HG03045 (cell line): ENCODE results near the gene NOXO1.
"Not testable (repeated sequence)": the region's sequence is repeated elsewhere in the genome, so short reads cannot be mapped to it uniquely, and the experiment has no call there.

Experiments used
- ATAC-seq: cut with Tn5 transposase; IDR thresholded peaks from one replicate; pipeline ENCODE4 v1.9.1; 2021; ENCODE audit warnings: mild to moderate bottlenecking, moderate library complexity; ENCODE audit not compliant: unreplicated experiment

The NOXO1 gene

DNA sequence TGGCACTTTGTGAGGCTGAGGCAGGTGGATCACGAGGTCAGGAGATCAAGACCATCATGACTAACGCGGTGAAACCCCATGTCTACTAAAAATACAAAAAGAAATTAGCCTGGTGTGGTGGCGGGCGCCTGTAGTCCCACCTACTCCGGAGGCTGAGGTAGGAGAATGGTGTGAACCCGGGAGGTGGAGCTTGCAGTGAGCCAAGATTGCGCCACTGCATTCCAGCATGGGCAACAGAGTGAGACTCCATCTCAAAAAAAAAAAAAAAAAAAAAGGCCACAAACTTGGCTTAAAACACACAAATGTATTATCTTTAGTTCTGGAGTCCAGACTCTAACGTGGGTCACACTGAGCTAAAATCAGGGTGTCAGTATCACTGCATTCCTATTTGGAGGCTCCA lies 30.5 kb upstream of the NOXO1 start:
- ATAC-seq: not testable (repeated sequence)

DNA sequence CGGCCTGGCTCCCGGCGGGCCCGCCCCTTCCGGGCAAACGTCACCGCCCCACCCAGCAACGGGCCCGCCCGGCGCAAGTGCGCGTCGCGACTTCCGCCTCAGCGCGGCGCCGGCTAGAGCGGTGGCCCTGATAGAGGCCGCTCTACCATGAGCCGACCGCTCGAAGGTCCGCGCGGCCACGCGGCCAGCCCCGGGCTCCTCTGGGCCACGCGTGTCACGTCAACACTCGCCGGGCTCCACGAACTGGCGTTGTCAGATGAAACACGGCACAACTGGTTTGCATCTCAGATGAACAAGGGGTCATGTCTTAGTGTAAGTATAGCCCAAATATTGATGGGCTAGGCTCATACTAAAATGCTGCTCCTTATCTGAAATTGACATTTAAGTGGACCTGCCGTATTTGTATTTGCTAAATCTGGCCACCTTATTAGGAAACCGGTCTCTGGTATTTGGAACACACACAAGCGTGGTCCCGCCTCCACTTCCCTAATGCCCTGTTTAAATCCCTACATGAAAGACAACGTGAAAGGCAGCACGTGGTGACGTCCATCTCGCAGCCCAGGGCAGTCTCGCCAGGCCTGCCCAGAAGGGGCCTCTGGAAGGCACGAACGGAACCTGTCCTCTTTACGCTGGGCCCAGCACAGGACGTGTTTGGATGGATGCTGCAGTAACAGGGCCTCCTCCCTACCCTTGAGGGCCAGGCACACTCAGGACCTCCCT lies 28.7 kb upstream of the NOXO1 start, which contains the start of gene ZNF598:
Gene ZNF598 (minus strand): TSS at position 31 of the 720 bp plus-strand sequence.
- peak; percentile 81 for ATAC-seq

DNA sequence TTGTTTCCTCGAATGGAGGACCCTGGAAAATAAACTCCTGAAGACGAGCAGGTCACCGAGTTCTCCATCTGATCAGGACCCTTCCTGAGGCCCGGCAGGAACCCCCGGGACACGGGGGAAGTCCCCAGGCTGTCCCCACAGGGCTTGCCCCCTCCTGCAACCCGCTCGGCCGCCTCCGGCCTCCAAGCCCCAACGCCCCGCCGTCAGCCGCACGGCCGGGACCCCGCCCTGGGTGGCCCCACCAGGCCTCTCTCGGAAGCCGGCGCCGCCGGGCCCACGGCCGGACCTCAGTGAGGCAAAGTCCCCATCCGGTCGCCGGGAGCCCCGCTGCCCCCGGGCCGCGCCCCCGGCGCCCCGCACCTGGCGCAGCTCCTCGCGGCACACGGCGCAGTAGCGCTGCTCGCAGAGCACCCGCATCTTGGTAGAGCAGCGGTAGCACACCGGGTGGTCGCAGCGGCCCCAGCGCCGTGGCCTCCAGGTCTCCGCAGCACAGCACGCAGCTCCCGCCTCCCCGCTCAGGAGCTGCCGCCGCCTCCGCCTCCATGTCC lies 28.0 kb upstream of the NOXO1 start:
- peak; percentile 33 for ATAC-seq

DNA sequence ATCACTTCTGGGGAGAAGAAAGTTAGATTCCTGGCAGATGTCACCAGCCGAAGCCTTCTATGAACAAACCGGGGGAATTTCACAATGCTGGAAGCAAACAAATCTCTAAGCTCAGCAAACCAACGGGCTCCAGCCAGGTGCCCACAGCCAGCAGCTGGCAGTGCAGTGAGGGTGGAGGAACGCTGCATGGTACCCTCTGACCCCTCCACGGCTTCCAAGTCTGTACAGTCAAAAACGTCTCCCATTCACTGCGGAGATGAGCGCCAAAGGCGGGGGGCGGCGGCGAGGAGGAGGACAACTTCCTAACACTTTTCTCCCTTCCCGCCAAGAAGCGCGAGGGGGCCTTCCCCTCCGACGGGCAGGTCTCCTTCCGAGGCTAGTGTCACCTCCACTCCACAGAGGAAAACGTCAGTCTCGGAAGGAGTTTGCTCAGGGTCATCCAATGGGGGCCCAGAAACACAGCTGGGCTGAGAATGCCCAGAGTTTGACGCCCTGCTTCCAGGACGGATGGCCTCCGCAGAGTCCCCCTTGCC lies 27.4 kb upstream of the NOXO1 start:
- ATAC-seq: no peak

DNA sequence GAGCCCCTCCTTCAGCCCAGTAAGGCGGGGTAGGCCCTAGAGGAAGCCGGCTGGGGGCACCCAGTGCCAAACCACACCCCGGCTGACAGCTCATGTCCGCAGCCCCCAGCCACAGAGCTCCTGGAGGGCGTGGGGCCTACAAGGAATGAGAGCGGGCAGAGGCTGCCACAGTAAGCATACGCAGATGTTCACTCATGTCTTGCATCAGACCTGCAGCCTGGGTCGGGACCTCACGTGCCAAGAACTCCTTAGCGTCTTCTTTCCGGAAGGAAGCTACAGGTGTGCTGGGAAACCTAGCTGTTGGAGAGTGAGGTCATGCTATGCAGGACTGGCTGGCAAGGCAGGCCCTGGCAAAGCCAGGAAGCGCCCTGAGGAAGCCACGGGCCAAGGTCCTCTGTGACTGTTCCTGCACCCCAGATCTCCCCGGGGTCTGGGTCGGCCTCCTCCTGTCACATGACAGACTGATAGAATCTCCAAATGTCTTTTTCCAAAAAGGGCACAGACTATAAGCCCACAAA lies 26.8 kb upstream of the NOXO1 start:
- no peak for ATAC-seq

DNA sequence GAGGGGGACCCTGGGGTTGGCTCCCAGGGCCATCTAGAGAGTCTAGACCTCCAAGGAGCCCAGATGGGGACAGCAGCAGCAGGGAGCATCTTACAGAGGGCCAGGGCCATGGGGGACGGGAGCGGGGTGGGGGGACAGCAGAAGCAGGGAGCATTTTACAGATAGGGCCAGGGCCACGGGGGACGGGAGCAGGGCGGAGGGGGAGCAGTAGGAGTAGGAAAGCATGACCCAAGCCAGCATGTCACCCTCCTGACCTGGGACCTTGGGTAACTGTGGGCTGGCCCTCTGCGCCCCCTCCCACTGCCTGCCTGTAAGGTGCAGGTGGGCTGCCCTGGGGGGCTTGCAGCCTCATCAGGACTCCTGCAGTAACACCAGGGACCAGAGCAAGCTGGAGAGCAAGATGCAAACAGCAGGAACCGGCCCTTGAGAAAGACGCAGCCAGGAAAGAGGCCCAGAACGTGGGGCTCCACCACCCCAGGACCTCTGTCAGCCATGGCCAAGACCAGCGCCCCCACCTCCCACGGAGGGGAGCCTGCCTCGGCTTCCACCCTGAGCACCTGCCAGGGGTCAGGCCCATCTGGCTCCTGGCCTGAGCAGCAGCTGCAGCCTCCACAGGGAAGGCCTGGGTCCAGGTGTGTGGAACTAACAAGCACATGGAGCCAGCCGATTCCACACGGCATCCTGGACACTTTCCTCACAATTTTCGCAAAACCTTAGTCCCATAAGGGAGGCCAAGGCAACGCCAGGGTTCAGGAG lies 26.0 kb upstream of the NOXO1 start:
- ATAC-seq: no peak

DNA sequence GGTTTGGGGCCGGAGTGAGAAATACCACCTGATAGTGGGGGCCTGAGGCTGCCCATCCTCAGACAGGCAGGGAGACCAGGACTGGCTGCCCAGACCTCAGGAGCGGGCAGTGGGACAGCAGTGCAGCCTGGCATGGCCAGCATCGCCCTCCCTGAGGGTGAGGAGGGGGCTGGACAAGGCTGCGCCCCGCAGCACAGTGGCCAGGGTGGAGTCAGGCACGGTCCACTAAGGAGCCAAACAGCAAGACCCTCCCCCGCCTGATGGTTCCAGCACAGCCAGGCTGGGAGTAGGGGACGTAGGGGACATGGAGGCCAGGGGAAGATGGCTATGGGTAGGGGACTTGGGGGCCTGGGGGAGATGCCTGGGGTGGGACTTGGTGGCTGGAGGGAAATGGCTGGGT lies 25.0 kb upstream of the NOXO1 start:
- no peak for ATAC-seq

DNA sequence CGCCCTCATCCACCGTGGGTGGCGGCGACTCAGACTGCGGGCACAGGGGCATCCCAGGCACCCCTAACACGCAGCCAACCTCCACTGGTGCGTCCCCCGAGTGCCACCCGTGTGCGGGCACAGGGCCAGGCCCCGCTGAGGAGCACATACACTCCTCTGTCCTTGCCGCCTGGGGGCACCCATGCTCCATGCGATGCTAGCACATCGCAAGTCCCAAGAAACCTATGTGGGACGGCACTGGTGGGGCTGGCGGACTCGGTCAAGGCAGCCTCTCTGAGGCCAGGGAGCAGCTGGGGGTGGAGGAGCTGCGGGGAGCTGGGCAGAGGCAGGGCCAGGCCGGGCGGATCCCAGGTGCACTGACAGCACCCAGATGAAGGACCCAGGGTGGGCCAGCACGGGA lies 24.4 kb upstream of the NOXO1 start:
- no peak for ATAC-seq

DNA sequence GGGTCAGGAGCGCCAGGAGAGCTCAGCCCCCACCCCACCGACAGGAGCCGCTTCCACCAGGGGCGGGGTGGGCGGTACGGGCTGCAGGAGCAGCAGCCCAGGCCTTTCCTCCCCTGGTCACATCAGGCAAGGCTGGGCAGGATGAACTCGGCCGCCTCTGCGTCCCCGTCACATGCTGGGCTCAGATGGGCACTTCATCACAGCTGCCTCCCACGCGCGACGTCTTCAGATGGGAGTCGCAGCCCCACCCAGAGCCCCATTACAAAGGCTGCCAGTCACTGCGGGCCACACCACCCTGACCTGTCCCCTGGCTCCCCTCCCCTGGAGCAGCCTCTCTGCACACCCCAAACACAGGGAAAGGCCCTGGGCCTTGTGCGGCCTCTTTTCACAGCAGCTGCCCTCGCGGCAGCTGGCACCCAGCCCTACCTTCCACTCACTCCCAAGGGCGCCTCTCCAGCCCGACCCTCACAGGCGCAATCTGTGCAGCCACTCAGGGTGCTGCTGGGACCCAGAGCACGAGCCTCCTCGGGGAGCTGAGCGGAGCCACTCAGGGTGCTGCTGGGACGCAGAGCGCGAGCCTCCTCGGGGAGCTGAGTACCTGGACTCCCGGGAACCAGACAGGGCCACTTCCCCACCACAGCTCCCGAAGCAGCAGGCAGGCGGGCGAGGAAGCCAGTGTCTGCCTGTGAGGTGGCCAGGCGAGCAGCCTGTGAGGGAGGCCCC lies 23.7 kb upstream of the NOXO1 start:
- ATAC-seq: no peak

DNA sequence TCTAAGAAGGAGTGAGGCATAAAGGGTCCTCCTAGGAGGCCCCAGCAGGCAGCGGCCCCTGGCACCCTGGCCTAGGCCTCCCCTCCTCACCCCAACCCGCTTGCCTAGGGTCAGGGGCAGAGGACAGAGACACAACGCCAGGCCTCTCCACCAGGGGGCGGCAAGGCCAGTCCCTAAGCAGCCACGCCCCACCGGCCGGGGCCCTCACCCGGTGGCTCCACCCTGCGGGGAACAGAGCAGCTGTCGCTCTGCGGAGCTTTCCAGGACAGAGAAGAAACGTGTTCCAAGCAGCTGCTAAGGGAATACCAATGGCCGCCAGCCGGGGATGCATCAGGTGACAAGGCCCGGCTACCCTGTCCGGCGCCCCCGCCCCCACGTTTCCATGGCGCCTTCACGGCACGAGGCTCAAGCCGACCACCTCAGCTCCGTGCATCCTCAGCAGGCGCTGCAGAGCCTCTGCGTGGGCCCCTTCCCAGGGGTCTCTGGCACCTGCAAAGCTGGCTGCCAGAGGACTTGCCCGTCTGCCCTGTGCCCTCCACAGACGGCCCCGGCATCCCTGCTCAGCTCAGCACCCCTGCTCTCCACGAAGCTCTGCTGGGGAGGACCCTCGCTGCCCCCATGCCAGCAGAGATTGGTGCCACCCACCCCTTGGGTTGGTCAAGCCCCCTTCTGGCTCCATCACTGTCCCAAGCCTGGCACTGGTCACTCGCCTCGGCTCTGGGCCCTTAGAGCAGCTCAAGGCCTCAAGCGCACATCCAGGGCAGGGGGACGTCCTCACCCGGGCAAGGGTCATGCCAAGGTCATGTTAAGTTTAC lies 22.8 kb upstream of the NOXO1 start:
- peak; percentile 61 for ATAC-seq

DNA sequence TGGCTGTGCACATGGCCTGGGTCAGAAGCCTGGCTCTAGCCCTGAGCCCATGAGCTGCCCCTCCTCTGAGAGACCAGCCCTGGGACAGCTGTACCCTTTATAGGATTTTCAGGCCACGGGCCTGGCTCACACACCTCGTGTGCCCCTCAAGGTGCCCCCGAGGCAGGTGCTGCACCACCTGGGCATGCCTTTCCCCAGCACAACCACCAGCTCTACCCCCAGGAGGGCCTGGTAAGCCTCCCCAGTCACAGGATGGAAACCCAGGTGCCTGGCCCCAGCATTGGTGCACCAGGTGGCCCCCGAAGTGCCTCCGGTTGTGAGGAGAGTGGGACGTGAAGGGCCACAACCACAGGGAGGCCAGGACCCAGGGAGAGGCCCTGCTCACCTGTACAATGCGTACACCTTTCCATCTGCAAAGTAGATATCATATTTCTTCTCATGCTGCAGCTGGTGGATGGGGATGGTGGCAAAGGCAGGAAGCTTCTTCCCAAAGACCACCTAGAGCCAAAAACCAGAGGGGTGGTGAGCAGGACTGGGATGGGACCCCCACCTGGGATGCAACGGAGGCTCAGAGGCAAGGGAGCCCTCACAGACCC lies 22.1 kb upstream of the NOXO1 start:
- ATAC-seq: no peak

DNA sequence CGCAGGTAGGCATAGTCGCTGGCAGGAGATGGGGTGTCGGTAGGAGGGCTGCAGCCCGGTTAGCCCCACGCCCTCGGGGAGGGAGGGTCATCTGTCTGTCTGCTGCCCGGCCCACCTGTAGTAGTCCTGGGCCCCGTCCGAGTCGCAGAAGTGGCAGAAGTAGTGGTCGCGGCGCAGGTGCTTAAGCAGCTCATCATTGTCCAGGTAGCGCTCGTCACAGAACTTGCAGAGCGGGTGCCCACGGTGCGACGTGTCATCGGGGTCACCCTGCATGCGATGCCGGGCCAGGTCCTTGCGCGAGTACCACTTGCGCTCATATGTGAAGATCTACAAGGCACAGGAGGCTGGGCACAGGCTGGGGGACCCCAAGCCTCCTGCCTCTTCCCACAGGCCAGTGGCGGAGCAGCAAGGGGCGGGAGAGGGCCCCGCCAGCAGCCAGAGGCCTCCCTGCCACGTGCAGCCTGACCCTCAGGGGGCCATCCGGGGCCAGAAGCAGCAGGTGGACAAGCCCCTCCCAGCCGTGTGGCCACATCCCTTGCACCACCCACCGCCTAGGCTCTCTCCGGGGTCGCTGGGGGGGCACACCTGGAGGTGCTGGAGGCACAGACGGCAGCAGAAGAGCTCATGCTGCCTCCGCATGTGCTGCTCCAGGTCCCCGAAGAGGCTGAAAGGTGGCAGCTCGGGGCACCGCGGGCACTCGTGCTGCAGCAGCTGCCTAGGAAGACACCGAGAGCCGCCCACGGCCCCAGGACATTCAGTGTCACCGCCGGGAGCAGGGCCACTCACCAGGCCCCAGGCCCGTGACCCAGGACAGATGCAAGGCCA lies 21.3 kb upstream of the NOXO1 start:
- no peak for ATAC-seq

DNA sequence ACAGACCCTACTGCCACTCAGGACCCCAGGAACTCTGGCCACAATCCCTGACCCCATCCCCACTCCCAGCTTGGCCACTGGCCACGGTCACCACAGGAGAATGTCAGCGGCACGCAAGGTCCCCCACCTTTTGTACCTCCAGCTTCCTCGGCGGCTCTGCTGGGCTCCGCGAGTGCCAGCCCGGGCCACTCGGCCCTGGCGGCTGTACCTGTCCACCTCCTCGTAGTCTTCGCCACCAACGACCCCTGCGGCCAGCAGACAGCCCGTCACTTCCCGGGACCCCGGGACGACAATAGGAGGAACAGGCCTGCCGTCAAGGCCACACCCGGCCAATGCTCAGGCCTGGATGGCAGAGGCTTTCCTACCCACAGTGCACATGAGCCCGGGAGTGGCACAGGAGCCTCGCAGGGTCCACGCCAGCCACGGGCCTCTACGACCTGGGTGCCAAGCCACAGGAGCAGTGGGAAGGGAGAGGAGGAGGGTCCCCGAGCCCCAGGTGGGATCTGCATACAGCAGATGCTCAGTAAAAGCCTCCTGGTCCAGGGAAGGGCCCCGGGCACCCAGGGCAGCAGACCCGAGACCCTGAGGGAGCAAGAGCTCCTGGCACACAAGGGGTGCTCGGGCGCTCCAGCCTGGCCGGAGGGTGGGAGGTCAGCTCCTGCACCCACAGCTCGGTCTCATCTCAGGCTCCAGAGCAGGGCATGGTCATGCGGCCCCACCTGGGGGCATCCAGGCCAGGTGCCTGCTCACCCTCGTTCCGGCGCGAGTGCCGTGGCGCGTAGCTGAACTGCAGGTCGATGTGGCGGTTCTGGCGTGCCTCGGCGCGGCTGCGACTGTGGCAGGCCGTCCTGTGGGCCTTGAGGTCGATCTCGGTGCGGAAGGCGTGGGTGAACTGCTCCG lies 20.4 kb upstream of the NOXO1 start:
- ATAC-seq: no peak

DNA sequence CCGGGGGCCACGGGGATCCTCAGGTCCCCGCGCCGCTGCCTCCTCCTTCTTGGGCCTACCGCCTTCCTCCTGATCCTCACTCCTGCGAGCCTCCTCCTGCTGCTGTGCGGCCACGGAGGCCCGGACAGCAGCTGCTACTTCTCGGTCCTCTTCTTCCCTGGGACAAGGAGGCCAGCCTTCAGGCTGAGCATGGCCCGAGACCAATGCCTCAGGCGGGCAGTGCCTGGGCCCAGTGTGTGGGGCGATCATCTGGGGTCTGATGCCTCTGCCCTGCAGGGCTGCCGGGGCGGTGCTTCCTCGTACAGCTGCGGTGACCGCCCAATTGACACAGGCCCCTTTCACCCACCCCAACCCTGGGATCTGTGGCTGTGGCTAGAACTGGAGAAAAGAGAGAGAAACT lies 19.8 kb upstream of the NOXO1 start:
- no peak for ATAC-seq

DNA sequence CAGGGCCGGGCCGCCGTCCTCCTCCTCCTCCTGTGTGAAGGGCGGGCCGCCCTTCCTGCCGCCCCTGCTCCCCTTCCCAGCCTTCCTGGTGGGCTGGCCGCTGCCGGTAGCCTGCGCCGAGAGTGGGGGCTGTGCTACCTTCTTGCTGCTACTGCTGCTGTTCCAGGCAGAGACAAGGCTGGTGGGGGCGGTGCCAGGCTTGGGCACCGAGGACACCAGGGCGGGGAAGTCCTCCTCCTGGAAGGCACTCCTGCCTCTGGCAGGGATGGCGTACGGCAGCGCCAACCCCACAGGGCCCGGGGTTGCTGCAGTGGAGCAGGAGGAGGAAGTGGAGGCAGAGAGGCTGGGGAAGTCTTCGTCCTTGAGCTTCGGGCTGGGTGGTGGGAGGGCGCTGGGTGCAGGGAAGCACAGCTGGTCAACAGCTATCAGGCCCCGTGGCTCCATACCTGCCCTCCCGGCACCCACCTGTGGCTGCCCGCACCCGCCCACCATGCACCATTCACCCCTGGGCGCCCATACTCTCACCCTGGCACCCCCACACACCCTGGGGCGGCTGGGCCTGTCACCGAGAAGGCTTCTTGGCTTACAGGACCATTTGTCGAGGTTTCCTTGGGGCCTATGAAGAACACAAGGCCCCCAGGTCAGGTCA lies 18.7 kb upstream of the NOXO1 start:
- no peak for ATAC-seq

DNA sequence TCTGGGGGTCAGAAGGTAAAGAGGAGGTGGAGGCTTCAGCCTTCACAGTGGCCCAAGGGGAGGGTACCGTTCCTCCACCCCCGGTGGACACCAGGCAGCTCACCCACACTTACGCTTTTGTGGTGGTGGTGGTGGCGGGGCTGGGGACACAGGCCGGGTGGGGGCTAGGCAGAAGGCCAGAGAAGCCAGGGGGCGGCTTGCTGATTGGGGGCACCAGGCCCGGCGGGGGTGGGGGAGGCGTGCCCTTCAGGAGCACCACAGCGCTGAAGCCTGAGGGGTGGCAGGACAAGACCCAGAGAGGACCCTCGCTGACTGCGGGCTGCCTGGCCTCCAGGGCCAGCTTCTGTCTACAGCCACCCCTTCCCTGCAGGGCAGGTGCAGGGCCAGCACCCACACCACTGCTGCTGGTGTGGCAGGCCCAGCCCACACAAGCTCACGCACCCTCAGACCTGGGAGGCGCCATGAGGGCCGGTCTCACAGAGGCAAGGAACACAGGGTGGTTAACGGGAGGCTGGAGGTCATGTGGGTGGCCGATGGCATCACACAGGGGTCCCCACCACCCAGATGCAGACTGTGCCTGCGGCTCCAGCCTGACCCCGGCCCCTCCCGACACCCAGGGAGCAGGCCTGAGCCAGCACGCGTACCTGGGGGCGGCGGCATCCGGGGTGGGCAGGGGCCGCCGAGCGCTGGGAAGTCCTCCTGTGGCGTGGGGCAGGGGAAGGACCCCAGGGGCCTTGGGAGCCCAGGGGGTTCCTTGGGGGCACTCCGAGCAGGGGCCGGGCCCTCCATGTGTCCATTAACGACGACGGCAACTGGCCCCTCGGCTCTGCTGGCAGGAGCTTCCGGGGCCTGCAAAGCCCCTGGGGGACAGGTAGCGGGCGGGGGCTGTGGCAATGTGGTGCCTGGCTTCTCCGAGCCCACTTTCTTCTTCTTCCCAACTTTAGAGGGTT lies 17.9 kb upstream of the NOXO1 start:
- no peak for ATAC-seq
